Peyer's patch (tissue), 4 donors: ENCODE data around the gene TGM3. TPM values are rescaled to one million over a fixed set of nuclear protein-coding genes. Genes with fewer than 3 reads are reported as not detected.

Source experiments
- DNase-seq, 3 donors: peaks; one replicate each; pipeline ENCODE4 v3.0.0-alpha.2; 2017 to 2019
- H3K27ac ChIP-seq, 4 donors: fragments of 200-600 bp; sonication (generic); one replicate each; pipeline ENCODE4 v1.5.1; 2016 to 2019
- H3K27me3 ChIP-seq, 2 donors: fragments of 200-600 bp; sonication (generic); one replicate each; pipeline ENCODE4 v1.5.1; 2019
- H3K36me3 ChIP-seq, 3 donors: fragments of 200-600 bp; sonication (generic); one replicate each; pipeline ENCODE4 v1.5.1; 2016 to 2019
- H3K4me1 ChIP-seq, 4 donors: fragments of 200-600 bp; sonication (generic); one replicate each; pipeline ENCODE4 v1.5.1; 2016 to 2019
- H3K4me3 ChIP-seq, 4 donors: fragments of 200-600 bp; sonication (generic); 1 replicate in 3 of 4; 2 replicates in 1 of 4; pipeline ENCODE4 v1.5.1; 2016 to 2019; ENCODE audit warnings: mild to moderate bottlenecking in 1 of 4
- H3K9me3 ChIP-seq, 4 donors: fragments of 200-600 bp; sonication (generic); one replicate each; pipeline ENCODE4 v1.5.1; 2016 to 2019; ENCODE audit warnings: mild to moderate bottlenecking in 1 of 4
- CTCF ChIP-seq, 6 experiments: fragments of 450-650 bp in 4 of 6; fragments of 200-600 bp in 2 of 6; sonication (generic) in 1 of 6; IDR thresholded peaks; one replicate each; pipeline ENCODE4 v1.5.1; 2017 to 2019; ENCODE audit warnings: antibody characterized with exemption in 6 of 6, mild to moderate bottlenecking in 3 of 6, moderate library complexity in 1 of 6
- POLR2A ChIP-seq, 2 donors: fragments of 450-650 bp; IDR thresholded peaks; one replicate each; pipeline ENCODE4 v1.5.1; 2017; ENCODE audit warnings: antibody characterized with exemption in 2 of 2, mild to moderate bottlenecking in 2 of 2, moderate library complexity in 2 of 2
- total RNA-seq, 4 donors: library from RNA; depleted of rRNA; stranded (reverse); fragments of >200 nt; gene quantifications; one replicate each; pipeline ENCODE4 v1.1.0, GENCODE V29; 2016

Gene TGM3
- total RNA-seq, 4 donors from 2014 or later: 0.40 TPM; not detected in 3

- peaks cover 0 to 12% (median 3%) of the 10 kb centered on the region in 4 donors for H3K4me1 ChIP-seq
- no peaks in the 10 kb centered on the region for H3K27me3 ChIP-seq
- no peak overlapping the region for H3K4me3 ChIP-seq
- DNase-seq: peak in 2 of 3 donors; percentile 75 to 79
- TF ChIP-seq CTCF (IDR thresholded peaks at IDR 0.05): no peak
- TF ChIP-seq POLR2A (IDR thresholded peaks at IDR 0.05): no peak
- H3K27ac ChIP-seq: peak overlapping the region in 2 of 4 donors; percentile 47 to 55
- no peaks in the 10 kb centered on the region for H3K9me3 ChIP-seq
- no peaks in the 10 kb centered on the region for H3K36me3 ChIP-seq
Measured at GRCh38 chr20:2301164-2301622, 5.4 kb downstream of the TGM3 start.

- Histone ChIP-seq H3K27ac (no peak overlapping the region), H3K27me3 (no peaks in the 10 kb centered on the region), H3K36me3 (no peaks in the 10 kb centered on the region), H3K4me3 (no peak overlapping the region), H3K9me3 (no peaks in the 10 kb centered on the region), H3K4me1 (peaks cover 0 to 12% (median 3%) of the 10 kb centered on the region in 4 donors)
- TF ChIP-seq CTCF (IDR thresholded peaks at IDR 0.05): no peak
- TF ChIP-seq POLR2A (IDR thresholded peaks at IDR 0.05): no peak
- DNase-seq: peak in 1 of 3 donors; percentile 25
Measured at GRCh38 chr20:2302384-2303060, 6.7 kb downstream of the TGM3 start.

GRCh38 chr20:2303673-2304072 lies 7.9 kb downstream of the TGM3 start:
- Histone ChIP-seq H3K27ac (no peak overlapping the region), H3K27me3 (no peaks in the 10 kb centered on the region), H3K36me3 (no peaks in the 10 kb centered on the region), H3K9me3 (no peaks in the 10 kb centered on the region), H3K4me3 (no peak overlapping the region), H3K4me1 (peaks cover 0 to 12% (median 3%) of the 10 kb centered on the region in 4 donors)
- TF ChIP-seq CTCF (IDR thresholded peaks at IDR 0.05): no peak
- TF ChIP-seq POLR2A (IDR thresholded peaks at IDR 0.05): no peak
- DNase-seq: peak in 1 of 3 donors; percentile 10

GRCh38 chr20:2304180-2304579 lies 8.4 kb downstream of the TGM3 start:
- DNase-seq: peak in 1 of 3 donors; percentile 11
- peaks cover 0 to 12% (median 3%) of the 10 kb centered on the region in 4 donors for H3K4me1 ChIP-seq
- no peaks in the 10 kb centered on the region for H3K9me3 ChIP-seq
- no peaks in the 10 kb centered on the region for H3K27me3 ChIP-seq
- TF ChIP-seq POLR2A (IDR thresholded peaks at IDR 0.05) (no peak), CTCF (IDR thresholded peaks at IDR 0.05) (no peak)
- H3K4me3 ChIP-seq: no peak overlapping the region
- no peaks in the 10 kb centered on the region for H3K36me3 ChIP-seq
- no peak overlapping the region for H3K27ac ChIP-seq

GRCh38 chr20:2305029-2305428 lies 9.2 kb downstream of the TGM3 start:
- peak in 1 of 3 donors; percentile 7 for DNase-seq
- H3K27me3 ChIP-seq: no peaks in the 10 kb centered on the region
- H3K4me3 ChIP-seq: no peak overlapping the region
- H3K9me3 ChIP-seq: no peaks in the 10 kb centered on the region
- no peak overlapping the region for H3K27ac ChIP-seq
- TF ChIP-seq CTCF (IDR thresholded peaks at IDR 0.05) (no peak), POLR2A (IDR thresholded peaks at IDR 0.05) (no peak)
- H3K36me3 ChIP-seq: no peaks in the 10 kb centered on the region
- H3K4me1 ChIP-seq: peaks cover 0 to 10% (median 3%) of the 10 kb centered on the region in 4 donors
